Right atrium auricular region (tissue), 2 donors: ENCODE data around the gene TECPR2. TPM values are rescaled to one million over a fixed set of nuclear protein-coding genes. Genes with fewer than 3 reads are reported as not detected.
"Not testable (repeated sequence)": the region's sequence is repeated elsewhere in the genome, so short reads cannot be mapped to it uniquely, and the experiment has no call there.

Experiments used
- DNase-seq: peaks from one replicate; pipeline ENCODE4 v3.0.0-alpha.2; 2019; ENCODE audit warnings: low spot score
- H3K27ac ChIP-seq, 2 donors: fragments of 200-600 bp; sonication (generic); 1 replicate in 1 of 2; 2 replicates in 1 of 2; pipeline ENCODE4 v1.5.1; 2016 to 2019
- H3K27me3 ChIP-seq, 2 donors: fragments of 200-600 bp; sonication (generic); one replicate each; pipeline versions ENCODE4 v1.5.1 to v1.6.0; 2017 to 2019
- H3K36me3 ChIP-seq: fragments of 200-600 bp; sonication (generic); one replicate; pipeline ENCODE4 v1.5.1; 2016
- H3K4me1 ChIP-seq, 2 donors: fragments of 200-600 bp; sonication (generic); one replicate each; pipeline versions ENCODE4 v1.5.1 to v1.6.0; 2017 to 2019
- H3K4me3 ChIP-seq, 2 donors: fragments of 200-600 bp; sonication (generic); 1 replicate in 1 of 2; 2 replicates in 1 of 2; pipeline ENCODE4 v1.5.1; 2017 to 2019; ENCODE audit warnings: mild to moderate bottlenecking in 1 of 2, moderate library complexity in 1 of 2
- H3K9me3 ChIP-seq, 2 donors: fragments of 200-600 bp; sonication (generic); one replicate each; pipeline ENCODE4 v1.5.1; 2019
- total RNA-seq, 2 donors: library from RNA; depleted of rRNA; stranded (reverse); fragments of >200 nt; gene quantifications; one replicate each; pipeline ENCODE4 v1.1.0, GENCODE V29; 2016
- TF ChIP-seq, protein P1 (sequence below), 2 donors: fragments of 200-600 bp; sonication (generic); IDR thresholded peaks; one replicate each; pipeline ENCODE4 v1.5.1; 2019; ENCODE audit warnings: antibody characterized with exemption in 2 of 2

The TECPR2 gene
- total RNA-seq, 2 donors from 2014 or later, result 13.2 to 15.5 TPM

DNA sequence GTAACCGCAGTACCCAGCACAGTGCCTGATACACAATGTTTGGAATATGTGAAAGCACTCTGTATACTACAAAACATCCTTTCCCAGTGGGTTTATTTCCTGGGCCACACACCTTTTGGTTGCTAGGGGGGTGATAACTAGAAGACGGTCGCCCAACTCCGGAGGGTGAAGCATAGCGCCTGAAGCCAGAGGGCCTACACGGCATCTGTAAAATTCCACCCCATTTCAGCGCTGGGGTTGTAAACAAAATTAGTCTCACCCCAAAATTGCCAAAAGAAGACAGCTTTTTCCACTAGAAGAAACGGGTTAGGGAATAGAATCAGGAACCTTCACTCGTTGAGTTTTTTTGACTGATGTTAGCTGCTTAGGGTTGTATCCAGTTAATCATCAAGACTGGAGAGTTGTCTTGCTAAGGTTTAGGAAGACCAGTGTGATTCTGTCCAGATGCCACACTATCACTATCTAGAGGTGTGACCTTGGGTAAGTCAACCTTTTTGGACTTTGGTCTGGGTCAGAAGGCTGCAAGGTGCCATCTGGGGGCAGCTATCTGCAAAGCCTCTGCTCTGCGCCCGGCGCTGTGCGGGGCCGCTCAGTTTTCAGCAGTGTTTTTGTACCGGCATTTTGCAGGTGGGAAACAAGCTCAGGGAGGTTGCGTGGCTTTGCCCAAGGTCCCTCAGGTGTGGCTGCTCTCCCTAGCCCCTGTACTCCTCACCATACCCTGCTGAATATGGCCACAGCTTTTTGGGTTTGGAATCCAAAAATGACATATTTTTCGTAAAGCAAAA, 41.9 kb upstream of the TECPR2 start:
- H3K27ac ChIP-seq, result peak overlapping the region; percentile 95 to 98
- H3K9me3 ChIP-seq, result no peaks in the 10 kb centered on the region
- no peaks in the 10 kb centered on the region for H3K27me3 ChIP-seq
- H3K4me1 ChIP-seq, result peaks cover 0 to 30% of the 10 kb centered on the region in 2 donors
- peaks cover 4% of the 10 kb centered on the region for H3K36me3 ChIP-seq
- TF ChIP-seq, protein P1, sequence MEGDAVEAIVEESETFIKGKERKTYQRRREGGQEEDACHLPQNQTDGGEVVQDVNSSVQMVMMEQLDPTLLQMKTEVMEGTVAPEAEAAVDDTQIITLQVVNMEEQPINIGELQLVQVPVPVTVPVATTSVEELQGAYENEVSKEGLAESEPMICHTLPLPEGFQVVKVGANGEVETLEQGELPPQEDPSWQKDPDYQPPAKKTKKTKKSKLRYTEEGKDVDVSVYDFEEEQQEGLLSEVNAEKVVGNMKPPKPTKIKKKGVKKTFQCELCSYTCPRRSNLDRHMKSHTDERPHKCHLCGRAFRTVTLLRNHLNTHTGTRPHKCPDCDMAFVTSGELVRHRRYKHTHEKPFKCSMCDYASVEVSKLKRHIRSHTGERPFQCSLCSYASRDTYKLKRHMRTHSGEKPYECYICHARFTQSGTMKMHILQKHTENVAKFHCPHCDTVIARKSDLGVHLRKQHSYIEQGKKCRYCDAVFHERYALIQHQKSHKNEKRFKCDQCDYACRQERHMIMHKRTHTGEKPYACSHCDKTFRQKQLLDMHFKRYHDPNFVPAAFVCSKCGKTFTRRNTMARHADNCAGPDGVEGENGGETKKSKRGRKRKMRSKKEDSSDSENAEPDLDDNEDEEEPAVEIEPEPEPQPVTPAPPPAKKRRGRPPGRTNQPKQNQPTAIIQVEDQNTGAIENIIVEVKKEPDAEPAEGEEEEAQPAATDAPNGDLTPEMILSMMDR (IDR thresholded peaks at IDR 0.05), result no peak
- no peak for DNase-seq
- H3K4me3 ChIP-seq, result peak overlapping the region in 1 of 2 donors; percentile 76

DNA sequence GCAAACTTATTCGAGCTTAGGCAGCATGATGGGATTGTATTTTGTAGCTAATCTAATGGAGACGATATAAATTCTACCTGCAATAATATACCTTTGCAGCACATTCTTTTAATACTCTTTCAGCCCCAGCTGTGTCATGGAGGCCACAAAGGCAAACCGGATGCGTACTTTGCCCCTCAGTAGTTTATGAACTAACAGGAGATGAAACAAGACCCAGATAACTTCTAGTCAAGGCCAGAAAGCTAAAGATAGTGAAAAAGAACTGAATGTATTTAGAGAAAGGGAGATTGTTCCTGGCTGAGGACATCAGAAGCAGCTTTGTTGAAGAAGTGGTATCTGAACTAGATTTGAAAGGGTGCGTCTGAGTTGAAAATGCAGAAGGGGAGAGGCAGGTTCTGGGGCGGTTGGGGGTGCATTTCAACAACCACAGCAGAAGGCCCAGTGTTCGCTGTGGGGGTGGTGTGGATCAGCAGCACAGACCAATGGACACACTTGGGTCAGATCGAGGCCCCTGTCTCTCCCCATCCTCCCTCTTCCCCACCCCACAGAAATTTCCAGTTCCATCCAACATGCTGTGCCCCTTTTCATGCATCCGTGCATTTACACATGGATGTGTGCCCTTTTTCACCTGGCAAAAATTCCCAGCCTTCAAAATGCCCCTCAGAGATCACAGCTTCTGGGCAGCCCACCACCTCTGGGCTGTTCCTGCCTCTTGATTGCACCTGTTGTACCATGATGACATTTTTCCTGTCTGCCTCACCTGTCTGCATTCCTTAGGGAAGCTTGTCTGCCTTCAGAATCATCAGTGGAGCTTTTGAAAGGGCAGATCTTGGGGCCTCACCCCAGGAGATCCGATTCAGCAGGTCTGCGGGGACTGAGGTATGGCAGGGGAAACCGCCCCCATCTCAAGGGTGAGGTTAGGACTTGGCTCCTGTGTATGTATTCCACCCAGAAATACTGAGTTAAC, 41.0 kb upstream of the TECPR2 start:
- no peak for DNase-seq
- Histone ChIP-seq H3K36me3 (peaks cover 11% of the 10 kb centered on the region), H3K4me3 (no peak overlapping the region), H3K4me1 (peaks cover 0 to 30% of the 10 kb centered on the region in 2 donors), H3K27ac (no peak overlapping the region), H3K27me3 (no peaks in the 10 kb centered on the region), H3K9me3 (no peaks in the 10 kb centered on the region)
- TF ChIP-seq, protein P1 (IDR thresholded peaks at IDR 0.05), result no peak

DNA sequence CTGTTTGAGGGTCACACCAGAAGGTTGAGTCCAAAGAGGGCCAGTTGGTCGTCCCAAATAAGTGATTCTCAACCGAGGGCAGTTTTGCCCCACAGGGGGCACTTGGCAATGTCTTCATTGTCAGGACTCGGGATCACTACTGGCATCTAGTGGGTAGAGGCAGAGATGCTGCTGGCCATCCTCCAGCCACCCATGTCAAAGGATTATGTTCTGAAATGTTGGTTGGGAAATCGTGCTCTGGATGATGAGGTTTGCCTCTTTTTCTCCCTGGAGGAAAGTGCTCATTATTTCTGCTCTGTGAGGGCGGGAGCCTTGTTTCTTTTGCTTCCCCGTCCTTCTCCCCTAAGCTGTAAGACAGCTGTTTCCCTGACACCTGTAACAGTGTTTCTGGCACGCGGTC, 39.6 kb upstream of the TECPR2 start:
- no peak overlapping the region for H3K4me3 ChIP-seq
- H3K9me3 ChIP-seq, result no peaks in the 10 kb centered on the region
- peaks cover 0 to 25% of the 10 kb centered on the region in 2 donors for H3K4me1 ChIP-seq
- H3K36me3 ChIP-seq, result peaks cover 11% of the 10 kb centered on the region
- TF ChIP-seq, protein P1 (IDR thresholded peaks at IDR 0.05), result peak; percentile 29 to 52
- H3K27me3 ChIP-seq, result no peaks in the 10 kb centered on the region
- H3K27ac ChIP-seq, result peak overlapping the region in 1 of 2 donors; percentile 30
- DNase-seq, result peak; percentile 73

DNA sequence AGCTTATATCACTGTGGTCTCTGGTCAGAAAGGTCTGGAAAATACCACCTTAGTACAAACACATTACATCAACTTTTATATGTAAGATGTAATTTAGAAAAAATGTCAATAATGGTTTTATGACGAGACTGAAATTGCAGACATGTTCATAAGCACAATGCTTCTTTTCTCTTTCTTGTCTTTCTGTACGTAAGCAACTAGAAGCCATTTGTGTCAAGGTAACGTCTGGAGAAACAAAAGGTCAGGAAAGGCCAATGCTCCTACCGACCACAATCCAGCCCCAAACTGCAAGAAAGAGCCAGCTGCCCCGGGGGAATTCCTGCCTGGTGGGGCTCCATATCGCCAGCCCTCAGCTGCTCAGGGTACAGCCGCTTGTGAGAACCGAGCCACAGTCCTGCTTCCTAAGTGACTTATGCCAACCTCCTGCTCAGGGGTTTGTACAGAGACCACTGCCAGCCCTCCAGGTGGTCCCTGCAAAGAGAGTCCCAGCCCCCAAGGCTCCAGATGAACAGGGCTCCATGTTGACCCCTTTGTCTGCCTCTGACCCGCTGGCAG, 36.9 kb upstream of the TECPR2 start:
- H3K27me3 ChIP-seq, result no peaks in the 10 kb centered on the region
- no peak overlapping the region for H3K4me3 ChIP-seq
- peaks cover 0 to 5% of the 10 kb centered on the region in 2 donors for H3K4me1 ChIP-seq
- TF ChIP-seq, protein P1 (IDR thresholded peaks at IDR 0.05), result no peak
- H3K27ac ChIP-seq, result no peak overlapping the region
- no peaks in the 10 kb centered on the region for H3K9me3 ChIP-seq
- DNase-seq, result no peak
- H3K36me3 ChIP-seq, result peaks cover 11% of the 10 kb centered on the region

DNA sequence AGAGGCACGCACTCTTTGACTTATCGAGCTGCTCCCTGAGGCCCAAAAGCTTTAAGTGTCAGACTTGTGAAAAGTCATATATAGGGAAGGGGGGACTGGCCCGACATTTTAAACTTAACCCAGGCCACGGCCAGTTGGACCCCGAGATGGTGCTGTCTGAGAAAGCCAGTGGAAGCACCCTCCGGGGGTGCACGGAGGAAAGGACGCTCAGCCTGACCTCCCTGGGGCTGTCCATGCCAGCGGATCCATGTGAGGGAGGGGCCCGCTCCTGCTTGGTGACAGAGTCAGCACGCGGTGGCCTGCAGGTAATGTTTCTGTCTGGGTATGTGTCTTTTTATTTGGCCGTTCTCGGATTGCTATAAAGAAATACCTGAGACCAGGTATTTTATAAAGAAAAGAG, 36.2 kb upstream of the TECPR2 start:
- H3K4me1 ChIP-seq, result peaks cover 0 to 3% of the 10 kb centered on the region in 2 donors
- TF ChIP-seq, protein P1 (IDR thresholded peaks at IDR 0.05), result no peak
- H3K36me3 ChIP-seq, result peaks cover 11% of the 10 kb centered on the region
- H3K27ac ChIP-seq, result no peak overlapping the region
- H3K9me3 ChIP-seq, result no peaks in the 10 kb centered on the region
- no peak for DNase-seq
- H3K27me3 ChIP-seq, result no peaks in the 10 kb centered on the region
- no peak overlapping the region for H3K4me3 ChIP-seq

DNA sequence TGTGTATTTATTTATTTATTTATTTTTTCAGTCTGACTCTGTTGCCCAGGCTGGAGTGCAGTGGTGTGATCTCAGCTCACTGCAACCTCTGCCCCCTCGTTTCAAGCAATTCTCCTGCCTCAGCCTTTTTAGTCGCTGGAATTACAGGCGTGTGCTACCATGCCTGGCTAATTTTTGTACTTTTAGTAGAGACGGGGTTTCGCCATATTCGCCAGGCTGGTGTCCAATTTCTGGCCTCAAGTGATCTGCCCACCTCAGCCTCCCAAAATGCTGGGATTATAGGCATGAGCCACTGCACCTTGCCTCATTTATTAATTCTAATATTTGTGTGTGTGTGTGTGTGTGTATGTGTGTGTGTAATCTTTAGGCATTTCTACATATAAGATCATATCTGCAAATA, 33.4 kb upstream of the TECPR2 start:
- not testable (repeated sequence) for H3K9me3 ChIP-seq, H3K4me3 ChIP-seq, H3K27ac ChIP-seq, H3K4me1 ChIP-seq, DNase-seq, H3K27me3 ChIP-seq
- H3K36me3 ChIP-seq, result peaks cover 15% of the 10 kb centered on the region
